Endothelial cell (in vitro differentiated cells): ENCODE data around the gene GFOD2. TPM values are rescaled to one million over a fixed set of nuclear protein-coding genes. Genes with fewer than 3 reads are reported as not detected.

Experiments used
- DNase-seq: peaks from one replicate; pipeline ENCODE4 v3.0.0; 2021; ENCODE audit warnings: low spot score
- H3K27ac Mint-ChIP-seq: one replicate; pipeline ENCODE4 v1.8.0; 2021; ENCODE audit warnings: mixed read lengths, inconsistent platforms; ENCODE audit not compliant: unreplicated experiment
- H3K27me3 Mint-ChIP-seq: one replicate; pipeline ENCODE4 v1.8.0; 2021; ENCODE audit warnings: mild to moderate bottlenecking, moderate library complexity, mixed read lengths, inconsistent platforms; ENCODE audit not compliant: unreplicated experiment
- H3K36me3 Mint-ChIP-seq: one replicate; pipeline ENCODE4 v1.8.0; 2021; ENCODE audit warnings: mild to moderate bottlenecking, low read depth, mixed read lengths, inconsistent platforms; ENCODE audit not compliant: unreplicated experiment
- H3K4me1 Mint-ChIP-seq: one replicate; pipeline ENCODE4 v1.8.0; 2021; ENCODE audit warnings: mild to moderate bottlenecking, mixed read lengths, inconsistent platforms; ENCODE audit not compliant: unreplicated experiment
- H3K4me3 Mint-ChIP-seq: one replicate; pipeline ENCODE4 v1.8.0; 2021; ENCODE audit warnings: mild to moderate bottlenecking, mixed read lengths, inconsistent platforms; ENCODE audit not compliant: unreplicated experiment
- H3K9me3 Mint-ChIP-seq: one replicate; pipeline ENCODE4 v1.8.0; 2021; ENCODE audit warnings: mixed read lengths, inconsistent platforms; ENCODE audit not compliant: unreplicated experiment
- total RNA-seq: library from RNA; stranded (reverse); fragmentation: NEBNext Ultra II Directional; extraction: Animal tissue kit (Norgen Biotek cat#: 25700); gene quantifications from one replicate; pipeline ENCODE4 v1.2.1, GENCODE V29; 2021; ENCODE audit not compliant: unreplicated experiment
- TF ChIP-seq, protein P1 (sequence below): fragments of 200-600 bp; sonication (generic); IDR thresholded peaks from one replicate; pipeline ENCODE4 v1.5.0; 2021; ENCODE audit warnings: antibody characterized with exemption; ENCODE audit not compliant: unreplicated experiment

Gene GFOD2
- total RNA-seq, 1 donor from 2014 or later, result 44.2 TPM

DNA sequence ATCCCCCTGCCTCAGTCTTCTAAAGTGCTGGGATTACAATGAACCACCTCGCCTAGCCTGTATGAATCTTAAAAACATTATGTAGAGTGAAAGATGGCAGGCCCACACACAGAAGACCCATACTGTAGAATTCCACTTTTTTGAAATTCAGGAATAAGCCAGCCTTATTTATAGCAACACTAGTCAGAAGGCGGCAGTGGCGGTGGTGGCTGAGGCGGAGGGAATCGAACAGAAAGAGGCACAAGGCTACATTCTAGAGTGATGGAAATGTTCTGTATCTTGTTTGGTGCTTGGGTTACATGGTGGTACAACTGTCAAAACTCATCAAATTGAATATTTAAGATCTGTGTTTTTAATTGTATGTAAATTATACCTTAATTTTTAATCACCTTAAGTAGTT is 11.3 kb downstream of the GFOD2 start:
- Mint-ChIP-seq H3K27ac (no peak overlapping the region), H3K4me1 (peaks cover 7% of the 10 kb centered on the region), H3K36me3 (peaks cover 5% of the 10 kb centered on the region), H3K27me3 (no peaks in the 10 kb centered on the region), H3K9me3 (no peaks in the 10 kb centered on the region), H3K4me3 (no peak overlapping the region)
- TF ChIP-seq, protein P1, sequence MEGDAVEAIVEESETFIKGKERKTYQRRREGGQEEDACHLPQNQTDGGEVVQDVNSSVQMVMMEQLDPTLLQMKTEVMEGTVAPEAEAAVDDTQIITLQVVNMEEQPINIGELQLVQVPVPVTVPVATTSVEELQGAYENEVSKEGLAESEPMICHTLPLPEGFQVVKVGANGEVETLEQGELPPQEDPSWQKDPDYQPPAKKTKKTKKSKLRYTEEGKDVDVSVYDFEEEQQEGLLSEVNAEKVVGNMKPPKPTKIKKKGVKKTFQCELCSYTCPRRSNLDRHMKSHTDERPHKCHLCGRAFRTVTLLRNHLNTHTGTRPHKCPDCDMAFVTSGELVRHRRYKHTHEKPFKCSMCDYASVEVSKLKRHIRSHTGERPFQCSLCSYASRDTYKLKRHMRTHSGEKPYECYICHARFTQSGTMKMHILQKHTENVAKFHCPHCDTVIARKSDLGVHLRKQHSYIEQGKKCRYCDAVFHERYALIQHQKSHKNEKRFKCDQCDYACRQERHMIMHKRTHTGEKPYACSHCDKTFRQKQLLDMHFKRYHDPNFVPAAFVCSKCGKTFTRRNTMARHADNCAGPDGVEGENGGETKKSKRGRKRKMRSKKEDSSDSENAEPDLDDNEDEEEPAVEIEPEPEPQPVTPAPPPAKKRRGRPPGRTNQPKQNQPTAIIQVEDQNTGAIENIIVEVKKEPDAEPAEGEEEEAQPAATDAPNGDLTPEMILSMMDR, result no peak
- no peak for DNase-seq

DNA sequence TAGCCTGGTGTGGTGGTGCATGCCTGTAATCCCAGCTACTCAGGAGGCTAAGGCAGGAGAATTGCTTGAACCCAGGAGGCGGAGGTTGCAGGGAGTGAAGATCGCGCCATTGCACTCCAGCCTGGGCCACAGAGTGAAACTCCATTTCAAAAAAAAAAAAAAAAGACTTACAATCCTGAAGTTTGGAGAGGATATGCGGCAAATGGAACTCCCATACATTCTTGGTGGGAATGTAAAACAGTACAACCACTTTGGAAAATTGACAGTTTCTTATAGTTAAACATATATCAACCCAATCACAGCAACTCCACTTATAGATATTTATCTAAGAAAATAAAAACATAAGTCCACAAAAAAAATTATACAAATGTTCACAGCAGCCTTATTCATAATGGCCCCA is 11.9 kb downstream of the GFOD2 start:
- Mint-ChIP-seq H3K27me3 (no peaks in the 10 kb centered on the region), H3K36me3 (peaks cover 5% of the 10 kb centered on the region), H3K4me3 (no peak overlapping the region), H3K4me1 (peaks cover 7% of the 10 kb centered on the region), H3K9me3 (no peaks in the 10 kb centered on the region), H3K27ac (no peak overlapping the region)
- DNase-seq, result no peak
- TF ChIP-seq, protein P1, result no peak

DNA sequence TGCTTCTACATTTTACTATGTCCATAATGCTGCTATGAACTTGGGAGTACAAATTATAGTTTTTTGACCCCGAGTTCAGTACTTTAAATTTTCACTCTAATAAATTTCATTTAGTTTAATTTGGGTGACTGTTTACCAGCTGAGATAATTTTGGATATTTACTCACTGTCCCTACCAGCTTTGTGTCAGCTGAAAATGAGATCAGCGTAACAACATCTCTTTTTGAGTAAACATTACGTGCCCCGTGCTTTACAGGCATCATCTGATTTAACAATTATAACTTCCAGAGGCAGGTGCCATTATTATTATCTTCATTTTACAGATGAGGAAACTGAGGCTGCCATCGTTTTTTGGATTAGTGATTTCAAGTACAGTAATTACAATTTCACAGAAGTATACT is 15.0 kb downstream of the GFOD2 start:
- H3K4me1 Mint-ChIP-seq, result peaks cover 7% of the 10 kb centered on the region
- no peaks in the 10 kb centered on the region for H3K9me3 Mint-ChIP-seq
- H3K27me3 Mint-ChIP-seq, result no peaks in the 10 kb centered on the region
- H3K36me3 Mint-ChIP-seq, result no peaks in the 10 kb centered on the region
- no peak for DNase-seq
- no peak overlapping the region for H3K27ac Mint-ChIP-seq
- no peak overlapping the region for H3K4me3 Mint-ChIP-seq
- TF ChIP-seq, protein P1, result no peak

DNA sequence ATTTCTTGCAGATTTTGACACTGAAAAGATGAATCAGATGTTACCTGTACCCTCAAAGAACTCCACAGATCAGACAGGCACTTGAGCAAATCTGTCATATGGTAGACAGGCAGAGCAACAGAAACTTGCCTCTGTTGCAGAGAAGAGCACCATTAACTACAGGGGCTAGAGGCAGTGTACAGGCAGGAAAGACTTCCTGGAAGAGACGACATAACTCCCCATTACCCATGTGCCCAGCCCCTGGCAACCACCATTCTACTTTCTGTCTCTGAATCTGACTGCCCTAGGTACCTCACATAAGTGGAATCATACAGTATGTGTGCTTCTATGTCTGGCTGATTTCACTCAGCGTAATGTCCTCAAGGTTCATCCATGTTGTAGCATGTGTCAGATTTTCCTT is 15.5 kb downstream of the GFOD2 start:
- TF ChIP-seq, protein P1, result no peak
- Mint-ChIP-seq H3K36me3 (peaks cover 3% of the 10 kb centered on the region), H3K4me3 (no peak overlapping the region), H3K4me1 (peaks cover 7% of the 10 kb centered on the region), H3K9me3 (no peaks in the 10 kb centered on the region), H3K27ac (no peak overlapping the region), H3K27me3 (no peaks in the 10 kb centered on the region)
- DNase-seq, result no peak

DNA sequence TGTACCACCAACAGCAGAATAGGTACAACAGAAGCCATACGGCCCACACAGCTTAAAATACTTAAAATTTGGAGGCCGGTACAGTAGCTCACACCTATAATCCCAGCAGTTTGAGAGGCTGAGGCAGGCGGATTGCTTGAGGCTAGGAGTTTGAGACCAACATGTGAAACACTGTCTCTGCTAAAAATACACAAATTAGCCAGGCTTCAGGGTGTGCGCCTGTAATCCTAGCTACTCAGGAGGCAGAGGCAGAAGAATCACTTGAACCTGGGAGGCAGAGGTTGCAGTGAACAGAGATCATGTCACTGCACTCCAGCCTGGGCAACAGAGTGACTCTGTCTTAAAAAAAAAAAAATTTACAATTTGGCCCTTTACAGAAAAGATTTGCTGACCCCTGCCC is 17.0 kb downstream of the GFOD2 start:
- no peaks in the 10 kb centered on the region for H3K9me3 Mint-ChIP-seq
- TF ChIP-seq, protein P1, result no peak
- H3K4me1 Mint-ChIP-seq, result peaks cover 16% of the 10 kb centered on the region
- no peak for DNase-seq
- no peak overlapping the region for H3K27ac Mint-ChIP-seq
- H3K36me3 Mint-ChIP-seq, result peaks cover 14% of the 10 kb centered on the region
- no peak overlapping the region for H3K4me3 Mint-ChIP-seq
- no peaks in the 10 kb centered on the region for H3K27me3 Mint-ChIP-seq
